GM18502 (cell line): ENCODE results near the gene GSE1.

Experiments
- ATAC-seq: cut with Tn5 transposase; IDR thresholded peaks from one replicate; pipeline ENCODE4 v1.9.1; 2021; ENCODE audit warnings: mild to moderate bottlenecking; ENCODE audit not compliant: unreplicated experiment, poor library complexity

Gene GSE1

DNA sequence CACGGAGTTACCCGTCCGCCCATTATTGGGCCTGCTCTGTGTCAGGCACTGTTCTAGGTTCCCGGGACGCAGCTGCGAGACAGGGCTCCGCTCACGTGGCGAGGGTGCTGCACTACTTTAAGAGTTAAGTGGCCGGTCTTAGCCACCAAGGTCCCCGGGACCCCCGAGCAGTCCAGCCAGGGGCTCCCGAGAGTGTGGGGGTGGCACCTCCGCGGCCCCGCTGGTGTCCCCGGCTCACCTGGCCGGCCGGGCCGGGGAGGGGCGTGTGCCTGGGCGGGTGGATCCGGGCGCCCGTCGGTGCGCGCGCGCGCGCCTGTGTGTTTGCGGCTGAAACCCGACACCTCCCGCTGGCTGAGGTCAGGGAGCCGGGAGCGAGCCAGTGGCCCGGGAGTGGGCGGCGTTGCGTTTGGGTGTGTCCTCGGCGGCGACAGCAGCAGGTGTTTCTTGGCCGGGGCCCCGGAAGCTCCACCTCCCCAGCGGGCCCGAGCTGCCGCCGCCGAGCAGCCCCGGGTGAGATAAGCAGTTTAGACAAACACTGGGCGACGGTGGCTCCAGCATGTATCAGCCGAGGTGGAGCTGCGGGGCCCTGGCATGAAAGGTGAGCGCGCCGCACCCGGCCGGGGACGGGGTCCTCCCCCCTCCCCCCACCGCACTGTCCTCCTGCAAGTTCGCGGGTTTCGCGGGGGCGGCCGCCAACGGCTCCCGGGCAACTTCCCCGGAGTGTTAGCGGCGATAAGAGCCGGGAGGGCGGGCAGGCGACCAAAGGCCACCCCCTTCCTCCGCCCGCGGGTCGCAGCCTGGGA, at the start of gene GSE1:
Gene GSE1, plus strand, starts transcription at position 522 of the 803 bp plus-strand sequence. Its CDS starts 70 bp downstream, at position 592.
- ATAC-seq = peak; percentile 53

GRCh38 chr16:85563515-85564276, 49.4 kb upstream of the GSE1 start:
- ATAC-seq = no peak

GRCh38 chr16:85564277-85565051, 48.7 kb upstream of the GSE1 start:
- no peak for ATAC-seq

GRCh38 chr16:85565340-85565739, 47.8 kb upstream of the GSE1 start:
- no peak for ATAC-seq

GRCh38 chr16:85565801-85566526, 47.2 kb upstream of the GSE1 start:
- no peak for ATAC-seq

- no peak for ATAC-seq
Observed at GRCh38 chr16:85566561-85567100, 46.5 kb upstream of the GSE1 start.

GRCh38 chr16:85567101-85567866, 45.8 kb upstream of the GSE1 start:
- ATAC-seq = no peak

DNA sequence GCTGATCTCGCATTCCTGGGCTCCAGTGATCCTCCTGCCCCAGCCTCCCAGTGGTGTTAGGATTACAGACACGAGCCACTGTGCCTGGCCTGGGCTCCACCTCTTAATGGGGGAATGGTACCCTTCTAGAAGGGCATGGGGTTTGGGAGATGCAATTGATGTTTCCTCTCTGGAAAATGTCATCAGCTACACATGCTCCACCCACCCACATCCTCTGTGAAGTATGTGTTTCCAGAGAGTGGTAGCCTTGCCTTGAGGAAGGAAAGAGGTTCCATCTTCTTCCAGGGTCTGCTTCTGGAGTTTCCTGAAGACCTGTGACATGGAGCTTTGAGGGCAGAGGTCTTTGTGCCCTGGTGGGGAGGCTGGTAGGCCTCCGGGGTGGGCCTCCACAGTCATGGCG, 45.2 kb upstream of the GSE1 start:
- no peak for ATAC-seq

DNA sequence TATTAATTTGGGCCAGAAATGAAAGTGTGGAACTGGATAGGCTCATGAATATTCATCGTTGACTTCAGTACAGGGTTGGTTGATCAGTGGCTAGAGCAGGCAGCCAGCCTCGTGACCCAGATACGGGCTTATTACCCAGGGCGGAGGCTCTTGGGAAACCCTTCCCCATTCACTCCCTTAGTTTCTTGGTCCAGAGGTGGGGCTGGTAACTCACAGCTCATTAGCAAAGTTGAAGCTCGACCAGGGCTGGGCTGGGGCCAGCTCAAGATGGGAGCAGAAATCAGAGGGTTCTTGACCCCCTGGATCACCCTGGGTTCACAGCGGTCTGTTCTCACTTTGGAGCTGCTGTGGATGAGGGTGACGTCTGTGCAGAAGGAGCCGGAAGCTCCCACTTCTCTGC, 44.6 kb upstream of the GSE1 start:
- ATAC-seq = no peak

DNA sequence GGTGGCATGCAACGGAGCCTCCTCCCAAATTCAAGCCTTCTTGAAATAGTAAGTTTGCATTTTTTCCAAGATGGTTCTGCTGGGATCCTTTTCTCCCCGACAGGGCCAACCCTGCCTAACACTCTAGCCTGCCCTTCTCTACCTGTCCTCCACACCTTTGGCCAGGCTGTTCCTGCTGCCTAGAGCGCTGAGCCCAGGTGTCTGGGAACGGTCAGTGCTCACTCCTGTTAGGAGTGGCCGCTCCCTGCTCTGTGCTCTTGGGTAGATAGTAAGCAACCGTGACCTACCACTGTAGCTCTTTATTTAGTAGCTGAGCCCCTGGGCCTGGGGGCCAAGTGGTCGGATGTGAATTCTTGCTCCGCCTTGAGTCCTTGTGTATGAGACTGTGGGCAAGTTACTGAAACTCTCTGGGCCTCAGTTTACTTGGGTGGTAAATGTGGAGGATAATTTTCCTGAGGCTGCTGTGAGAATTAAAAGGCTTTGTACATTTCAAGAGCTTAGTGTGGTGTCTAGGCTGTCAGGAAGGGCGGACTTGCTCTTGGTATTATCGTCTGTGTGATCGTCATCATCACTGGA, 44.0 kb upstream of the GSE1 start:
- ATAC-seq = no peak

DNA sequence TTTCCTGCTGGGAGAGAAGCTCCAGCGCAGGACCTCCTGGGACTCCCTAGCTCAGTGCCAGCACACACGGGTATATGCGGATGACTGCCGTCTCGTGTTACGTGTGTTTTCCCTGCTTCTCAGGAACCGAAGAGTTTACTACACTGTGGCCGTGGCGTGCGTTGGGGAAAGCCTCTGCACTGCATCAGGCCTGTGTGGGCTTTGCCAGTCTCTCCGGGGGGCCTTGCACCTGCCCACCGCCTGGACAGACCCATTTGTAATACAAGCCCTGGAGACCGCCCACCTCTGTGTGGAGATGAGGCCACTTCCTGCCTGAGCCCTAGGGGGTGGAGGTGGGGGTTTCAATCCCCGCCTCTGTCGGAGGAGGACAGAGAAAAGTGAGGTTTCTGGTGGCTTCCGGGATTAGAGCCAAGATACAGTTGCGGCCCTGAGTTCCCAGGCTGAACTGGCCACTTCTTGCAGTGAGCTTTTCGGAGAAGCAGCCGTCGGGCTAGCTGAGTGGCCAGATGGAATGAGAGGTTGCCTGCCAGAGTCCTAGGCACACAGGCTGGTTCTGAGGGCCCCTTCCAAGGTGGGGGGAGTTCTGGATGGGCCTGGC, 43.4 kb upstream of the GSE1 start:
- peak; percentile 66 for ATAC-seq

DNA sequence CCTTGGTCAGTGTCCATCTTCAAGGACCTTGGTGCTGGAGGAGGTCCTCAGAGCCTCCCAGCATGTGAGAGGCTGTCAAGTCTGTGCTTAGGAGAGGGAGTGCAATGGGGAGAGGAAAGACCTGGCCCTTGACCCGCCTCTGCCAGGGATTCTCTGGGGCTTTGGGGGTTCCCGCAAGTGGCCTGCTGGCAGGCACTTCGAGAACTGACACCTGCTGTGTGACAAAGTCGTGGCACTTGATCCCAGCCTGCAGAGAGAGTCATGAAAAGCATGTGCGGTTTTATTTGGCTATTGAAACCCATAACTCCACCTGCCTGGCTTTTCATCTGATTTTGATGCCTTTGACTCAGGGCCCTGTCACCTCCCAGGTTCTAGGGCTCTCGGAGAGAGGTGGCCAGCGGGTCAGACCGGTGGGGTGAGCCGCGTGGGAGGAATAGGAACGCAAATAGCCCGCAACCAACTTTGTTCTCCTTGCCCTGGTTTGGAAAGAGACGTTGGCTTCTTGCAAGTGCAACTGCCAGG, 42.8 kb upstream of the GSE1 start:
- ATAC-seq = peak; percentile 23

- ATAC-seq = peak; percentile 56
Observed at GRCh38 chr16:85570735-85571562, 42.2 kb upstream of the GSE1 start.

DNA sequence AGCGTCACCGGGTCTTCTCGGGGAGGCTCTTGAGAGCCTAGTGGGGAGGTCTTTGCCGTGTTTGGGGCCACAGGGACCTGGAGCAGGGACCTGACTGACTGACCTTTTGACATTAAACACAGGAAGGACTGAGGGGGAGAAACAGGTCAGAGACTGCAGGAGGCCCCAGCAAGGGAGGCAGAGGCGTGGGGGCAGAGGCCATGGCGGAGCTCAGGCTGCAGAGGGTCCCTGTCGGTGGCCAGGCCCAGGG, 41.6 kb upstream of the GSE1 start:
- ATAC-seq = no peak

- ATAC-seq = no peak
Observed at GRCh38 chr16:85571813-85572619, 41.1 kb upstream of the GSE1 start.

DNA sequence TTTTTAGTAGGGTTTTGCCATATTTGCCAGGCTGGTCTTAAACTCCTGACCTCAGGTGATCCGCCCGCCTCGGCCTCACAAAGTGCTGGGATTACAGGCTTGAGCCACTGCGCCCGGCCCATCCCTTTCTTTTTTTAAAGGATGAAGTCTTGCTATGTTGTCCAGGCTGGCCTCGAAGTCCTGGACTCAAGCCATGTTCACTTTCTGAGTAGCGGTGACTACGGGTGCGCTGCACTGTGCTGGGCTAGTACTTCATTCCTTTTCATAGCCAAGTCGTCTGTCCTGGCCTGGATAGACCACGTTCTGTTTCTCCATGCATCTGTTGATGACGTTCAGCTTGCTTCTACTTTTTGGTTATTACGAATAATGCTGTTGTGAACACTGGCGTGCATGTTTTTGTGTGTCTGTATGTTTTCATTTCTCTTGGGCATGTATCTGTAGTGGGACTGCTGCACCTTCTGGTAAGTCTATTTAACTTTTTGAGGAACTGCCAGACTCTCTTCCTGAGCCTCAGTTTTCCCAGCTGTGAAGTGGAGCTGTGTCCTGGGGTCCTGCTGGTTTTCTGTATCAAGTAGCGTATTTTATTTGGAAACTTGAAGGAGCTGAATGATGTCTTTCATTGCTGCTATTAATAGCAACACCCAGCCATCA, 40.0 kb upstream of the GSE1 start:
- no peak for ATAC-seq
